WTC11 (cell line): ENCODE results near the gene EPN2. TPM values are rescaled to one million over a fixed set of nuclear protein-coding genes. Genes with fewer than 3 reads are reported as not detected.
"Not testable (repeated sequence)": the region's sequence is repeated elsewhere in the genome, so short reads cannot be mapped to it uniquely, and the experiment has no call there.

Experiments used
- ATAC-seq: fragments of 200-7000 bp; cut with Tn5 transposase; 2 replicates; pipeline ENCODE4 v1.10.0; 2021; ENCODE audit warnings: mild to moderate bottlenecking, moderate library complexity
- Bru-seq: library from RNA; stranded (reverse); fragments of 400-500 nt; gene quantifications from one replicate; lab custom pipeline; 2021; lab: Mats Ljungman, UMichigan
- CTCF ChIA-PET: fragments of 300-600 bp; sonication (Branson Sonifier 250); formaldehyde crosslinking; loops from one replicate; lab custom pipeline; 2021; ENCODE audit warnings: antibody characterized with exemption; lab: Charles Lee
- POLR2A ChIA-PET: fragments of 350-600 bp; sonication (Branson Sonifier 250); formaldehyde crosslinking; loops from one replicate; lab custom pipeline; 2021; ENCODE audit warnings: antibody characterized with exemption; lab: Charles Lee
- DNase-seq: peaks from one replicate; pipeline ENCODE4 v3.0.0; 2021; ENCODE audit warnings: low spot score
- H3K27ac Mint-ChIP-seq: 2 replicates; pipeline ENCODE4 v1.8.0; 2021; ENCODE audit warnings: mixed read lengths
- H3K27me3 Mint-ChIP-seq: 2 replicates; pipeline ENCODE4 v1.8.0; 2021; ENCODE audit warnings: low read depth, mild to moderate bottlenecking, moderate library complexity, mixed read lengths
- H3K36me3 Mint-ChIP-seq: 2 replicates; pipeline ENCODE4 v1.8.0; 2021; ENCODE audit warnings: mixed read lengths
- H3K4me1 Mint-ChIP-seq: 2 replicates; pipeline ENCODE4 v1.8.0; 2022; ENCODE audit warnings: mixed read lengths
- H3K4me3 Mint-ChIP-seq: 2 replicates; pipeline ENCODE4 v1.8.0; 2021; ENCODE audit warnings: mild to moderate bottlenecking, moderate library complexity, mixed read lengths
- H3K9me3 Mint-ChIP-seq: 2 replicates; pipeline ENCODE4 v1.8.0; 2021; ENCODE audit warnings: mixed read lengths
- long read RNA-seq, 3 experiments: library from RNA in 1 of 3; library from capped mRNA in 1 of 3; library from polyadenylated mRNA in 1 of 3; unstranded in 2 of 3; stranded (forward) in 1 of 3; transcript quantifications; one replicate each; pipeline ENCODE4 v2.0.0, GENCODE V29; 2021
- total RNA-seq: library from RNA; stranded (reverse); gene quantifications from 3 replicates; pipeline ENCODE4 v1.2.3, GENCODE V29; 2021

EPN2 gene
- total RNA-seq (48.8 to 62.7 TPM (median 62.3 TPM) in 3 replicates), Bru-seq, nascent RNA (percentile 80 among the genes with signal in this experiment)
- long read RNA-seq, experiment 1, full-length matches to known transcripts: 101 of 217 reads
- long read RNA-seq, experiment 1, partial matches to known transcripts: 17 of 217 reads
- long read RNA-seq, experiment 1, other reads (novel, unspliced or antisense): 99 of 217 reads
- long read RNA-seq, experiment 2, full-length matches to known transcripts: 5 of 57 reads
- long read RNA-seq, experiment 2, partial matches to known transcripts: 10 of 57 reads
- long read RNA-seq, experiment 2, other reads (novel, unspliced or antisense): 42 of 57 reads
- long read RNA-seq, experiment 3, partial matches to known transcripts: 15 of 16 reads
- long read RNA-seq, experiment 3, other reads (novel, unspliced or antisense): 1 of 16 reads

GRCh38 chr17:19237139-19237388 is at the start of gene EPN2:
EPN2 (plus strand) TSS chr17:19237366; CDS start chr17:19283120, 45,754 bp downstream.
- Mint-ChIP-seq H3K27ac (peak within 1 kb of the TSS; percentile 82), H3K4me1 (peaks cover 22% of the 10 kb centered on the region), H3K4me3 (peak within 1 kb of the TSS; percentile 86)
- H3K9me3 Mint-ChIP-seq, H3K36me3 Mint-ChIP-seq, H3K27me3 Mint-ChIP-seq: not testable (repeated sequence)
- POLR2A ChIA-PET: interaction anchor here (1.2 kb wide), 1 partner anchor 19 kb away, joined by 4 read pairs; no protein-coding TSS in a partner anchor
- CTCF ChIA-PET: interaction anchor here (2.3 kb wide), 1 partner anchor 102 kb away, joined by 16 read pairs; no protein-coding TSS in a partner anchor
- ATAC-seq: peak; percentile 71
- peak; percentile 56 for DNase-seq

GRCh38 chr17:19187883-19188869 is 49.0 kb upstream of the EPN2 start:
- peak; percentile 62 for ATAC-seq
- DNase-seq, H3K27me3 Mint-ChIP-seq, H3K4me1 Mint-ChIP-seq, H3K9me3 Mint-ChIP-seq, H3K36me3 Mint-ChIP-seq, H3K27ac Mint-ChIP-seq, H3K4me3 Mint-ChIP-seq, POLR2A ChIA-PET, CTCF ChIA-PET: not testable (repeated sequence)

- DNase-seq, H3K9me3 Mint-ChIP-seq, H3K4me3 Mint-ChIP-seq, H3K4me1 Mint-ChIP-seq, POLR2A ChIA-PET, H3K36me3 Mint-ChIP-seq, H3K27ac Mint-ChIP-seq, H3K27me3 Mint-ChIP-seq, CTCF ChIA-PET: not testable (repeated sequence)
- peak; percentile 67 for ATAC-seq
Observed at GRCh38 chr17:19188870-19189708, 48.1 kb upstream of the EPN2 start.

GRCh38 chr17:19189781-19190405 is 47.3 kb upstream of the EPN2 start:
- H3K4me3 Mint-ChIP-seq, POLR2A ChIA-PET, ATAC-seq, H3K27me3 Mint-ChIP-seq, H3K27ac Mint-ChIP-seq, CTCF ChIA-PET, H3K36me3 Mint-ChIP-seq, H3K4me1 Mint-ChIP-seq, H3K9me3 Mint-ChIP-seq, DNase-seq: not testable (repeated sequence)

GRCh38 chr17:19196382-19197204 is 40.6 kb upstream of the EPN2 start:
- H3K9me3 Mint-ChIP-seq, H3K4me3 Mint-ChIP-seq, POLR2A ChIA-PET, CTCF ChIA-PET, H3K4me1 Mint-ChIP-seq, H3K36me3 Mint-ChIP-seq, H3K27me3 Mint-ChIP-seq, H3K27ac Mint-ChIP-seq: not testable (repeated sequence)
- peak; percentile 93 for ATAC-seq
- peak; percentile 9 for DNase-seq

GRCh38 chr17:19202448-19202847 is 34.7 kb upstream of the EPN2 start:
- H3K4me1 Mint-ChIP-seq, H3K9me3 Mint-ChIP-seq, CTCF ChIA-PET, H3K27me3 Mint-ChIP-seq, H3K4me3 Mint-ChIP-seq, POLR2A ChIA-PET, DNase-seq, H3K36me3 Mint-ChIP-seq, H3K27ac Mint-ChIP-seq: not testable (repeated sequence)
- ATAC-seq: peak; percentile 98

- H3K4me1 Mint-ChIP-seq, H3K36me3 Mint-ChIP-seq, DNase-seq, H3K9me3 Mint-ChIP-seq, H3K27me3 Mint-ChIP-seq, CTCF ChIA-PET, H3K4me3 Mint-ChIP-seq, H3K27ac Mint-ChIP-seq, POLR2A ChIA-PET: not testable (repeated sequence)
- ATAC-seq: peak; percentile 5; the same call in 1 of the 2 replicates
Observed at GRCh38 chr17:19203429-19203828, 33.7 kb upstream of the EPN2 start.

- H3K4me1 Mint-ChIP-seq, POLR2A ChIA-PET, CTCF ChIA-PET: not testable (repeated sequence)
Observed at GRCh38 chr17:19215074-19215860, 21.9 kb upstream of the EPN2 start.

GRCh38 chr17:19216148-19216926 is 20.8 kb upstream of the EPN2 start:
- H3K4me1 Mint-ChIP-seq, H3K9me3 Mint-ChIP-seq, POLR2A ChIA-PET, H3K36me3 Mint-ChIP-seq, H3K27ac Mint-ChIP-seq, H3K4me3 Mint-ChIP-seq, H3K27me3 Mint-ChIP-seq, ATAC-seq, DNase-seq, CTCF ChIA-PET: not testable (repeated sequence)

More at GRCh38 chr17:19215074-19215860, 21.9 kb upstream of the EPN2 start:
- not testable (repeated sequence) for H3K36me3 Mint-ChIP-seq, H3K27ac Mint-ChIP-seq, H3K4me3 Mint-ChIP-seq, H3K27me3 Mint-ChIP-seq, DNase-seq, H3K9me3 Mint-ChIP-seq
- peak; percentile 88 for ATAC-seq
